Right lobe of liver (tissue), 4 donors: ENCODE data around the gene GPR78.

ENCODE experiments used
- POLR2A ChIP-seq: fragments of 450-650 bp; IDR thresholded peaks from one replicate; pipeline ENCODE4 v1.6.1; 2017; ENCODE audit warnings: antibody characterized with exemption, mild to moderate bottlenecking
- TF ChIP-seq, protein P1 (sequence below), 4 donors: fragments of 200-600 bp in 3 of 4; fragments of 450-650 bp in 1 of 4; IDR thresholded peaks; one replicate each; pipeline versions ENCODE4 v1.5.1 to v1.8.0; 2016 to 2022; ENCODE audit warnings: antibody characterized with exemption in 4 of 4, mild to moderate bottlenecking in 2 of 4
- donor health status: DM: no; HTN: no; CAD: no.
- donor health status: DM: no; HTN: no; CAD: no.
- donor health status: DM: no; HTN: yes; CAD: no.

DNA sequence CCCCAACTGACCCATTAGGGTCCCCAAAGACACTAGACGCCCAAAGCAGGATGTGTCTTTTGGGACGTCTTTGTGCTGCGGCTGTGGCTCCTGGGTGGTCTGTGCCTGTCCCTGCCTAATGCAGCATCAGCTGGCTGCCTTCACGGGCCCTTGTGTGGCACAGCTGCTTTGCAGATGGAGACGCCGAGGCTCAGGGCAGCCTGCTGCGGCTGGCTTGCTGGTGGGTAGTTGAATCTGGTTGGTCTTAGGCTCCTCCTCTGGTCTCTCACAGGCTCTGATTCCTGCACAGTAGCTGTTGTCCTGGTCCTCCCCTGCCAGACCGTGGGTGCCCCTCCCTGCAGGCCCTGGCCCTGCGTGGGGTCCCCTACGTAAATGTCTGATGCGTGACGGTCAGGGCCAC lies 20.5 kb downstream of the GPR78 start:
- TF ChIP-seq, protein P1, sequence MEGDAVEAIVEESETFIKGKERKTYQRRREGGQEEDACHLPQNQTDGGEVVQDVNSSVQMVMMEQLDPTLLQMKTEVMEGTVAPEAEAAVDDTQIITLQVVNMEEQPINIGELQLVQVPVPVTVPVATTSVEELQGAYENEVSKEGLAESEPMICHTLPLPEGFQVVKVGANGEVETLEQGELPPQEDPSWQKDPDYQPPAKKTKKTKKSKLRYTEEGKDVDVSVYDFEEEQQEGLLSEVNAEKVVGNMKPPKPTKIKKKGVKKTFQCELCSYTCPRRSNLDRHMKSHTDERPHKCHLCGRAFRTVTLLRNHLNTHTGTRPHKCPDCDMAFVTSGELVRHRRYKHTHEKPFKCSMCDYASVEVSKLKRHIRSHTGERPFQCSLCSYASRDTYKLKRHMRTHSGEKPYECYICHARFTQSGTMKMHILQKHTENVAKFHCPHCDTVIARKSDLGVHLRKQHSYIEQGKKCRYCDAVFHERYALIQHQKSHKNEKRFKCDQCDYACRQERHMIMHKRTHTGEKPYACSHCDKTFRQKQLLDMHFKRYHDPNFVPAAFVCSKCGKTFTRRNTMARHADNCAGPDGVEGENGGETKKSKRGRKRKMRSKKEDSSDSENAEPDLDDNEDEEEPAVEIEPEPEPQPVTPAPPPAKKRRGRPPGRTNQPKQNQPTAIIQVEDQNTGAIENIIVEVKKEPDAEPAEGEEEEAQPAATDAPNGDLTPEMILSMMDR (IDR thresholded peaks at IDR 0.05): no peak
- no peak for TF ChIP-seq POLR2A
